LNCaP clone FGC (cell line): ENCODE measurements around the gene LAMC1.

ENCODE experiments used
- DNase-seq: peaks from one replicate; pipeline ENCODE4 v3.0.0-alpha.2; 2011; ENCODE audit warnings: low read depth
- H3K4me3 ChIP-seq: 2 replicates; pipeline ENCODE4 v1.5.1; 2011; ENCODE audit warnings: mild to moderate bottlenecking, low read depth, low read length, control low read depth
- CTCF ChIP-seq: IDR thresholded peaks from 2 replicates; pipeline ENCODE4 v1.5.1; 2012; ENCODE audit warnings: mild to moderate bottlenecking; ENCODE audit not compliant: control insufficient read depth, insufficient read depth; ENCODE audit errors: extremely low read depth

Gene LAMC1

GRCh38 chr1:183002267-183002666 lies 21.0 kb upstream of the LAMC1 start:
- TF ChIP-seq CTCF = no peak
- no peak overlapping the region for H3K4me3 ChIP-seq
- DNase-seq = no peak

- no peak for DNase-seq
- no peak overlapping the region for H3K4me3 ChIP-seq
- no peak for TF ChIP-seq CTCF
These were observed 20.4 kb upstream of the LAMC1 start for GRCh38 chr1:183002797-183003196.

GRCh38 chr1:183003203-183003602 lies 20.0 kb upstream of the LAMC1 start:
- no peak for TF ChIP-seq CTCF
- no peak for DNase-seq
- no peak overlapping the region for H3K4me3 ChIP-seq

- no peak overlapping the region for H3K4me3 ChIP-seq
- no peak for DNase-seq
- TF ChIP-seq CTCF = no peak
These were observed 19.1 kb upstream of the LAMC1 start for GRCh38 chr1:183004141-183004540.

- TF ChIP-seq CTCF = no peak
- H3K4me3 ChIP-seq = no peak overlapping the region
- DNase-seq = no peak
These were observed 11.4 kb upstream of the LAMC1 start for GRCh38 chr1:183011859-183012258.

- no peak for TF ChIP-seq CTCF
- no peak for DNase-seq
These were observed 10.8 kb upstream of the LAMC1 start for GRCh38 chr1:183012301-183012994.

GRCh38 chr1:183019139-183019740 lies 4.0 kb upstream of the LAMC1 start:
- TF ChIP-seq CTCF = no peak
- H3K4me3 ChIP-seq = no peak overlapping the region
- no peak for DNase-seq

More at GRCh38 chr1:183012301-183012994, 10.8 kb upstream of the LAMC1 start:
- no peak overlapping the region for H3K4me3 ChIP-seq
